ENCODE measurements around the gene FRAS1.

The FRAS1 gene

DNA sequence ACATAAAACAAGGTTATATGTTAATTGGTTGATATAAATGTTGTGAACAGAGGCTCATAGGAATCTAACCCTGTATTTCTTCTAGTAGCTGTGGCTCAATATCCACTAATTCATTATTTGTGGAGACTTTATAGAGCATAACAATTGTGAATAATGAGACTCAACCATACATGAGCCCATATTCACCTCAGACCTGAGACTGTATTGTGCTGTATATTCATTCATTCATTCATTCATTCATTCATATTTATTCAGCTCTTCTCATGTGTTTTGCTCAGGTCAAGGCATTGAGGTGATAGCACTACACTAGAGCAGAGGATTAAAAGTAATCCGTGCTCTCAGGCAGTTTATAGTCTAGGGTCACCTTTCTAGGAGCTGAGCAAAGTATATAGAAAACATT lies 470.0 kb downstream of the FRAS1 start:
- H3K4me3 ChIP-seq (ENCODE audit: insufficient read depth, low read depth, low read length, poor library complexity, severe bottlenecking) = no peak overlapping the region
- no peaks in the 10 kb centered on the region for H3K27me3 ChIP-seq (replicated peaks; ENCODE audit: control insufficient read depth, insufficient read depth, low read length, poor library complexity, severe bottlenecking)
- no peak overlapping the region for H3K27ac ChIP-seq (ENCODE audit: insufficient read depth, low read length, poor library complexity, severe bottlenecking)
- no peak for DNase-seq
- H3K36me3 ChIP-seq (ENCODE audit: control insufficient read depth, insufficient read depth, low read length) = no peaks in the 10 kb centered on the region
- H3K4me1 ChIP-seq (ENCODE audit: control insufficient read depth, insufficient read depth, low read length, poor library complexity, severe bottlenecking) = no peaks in the 10 kb centered on the region
- no peaks in the 10 kb centered on the region for H3K9me3 ChIP-seq (ENCODE audit: control insufficient read depth, low read length)

DNA sequence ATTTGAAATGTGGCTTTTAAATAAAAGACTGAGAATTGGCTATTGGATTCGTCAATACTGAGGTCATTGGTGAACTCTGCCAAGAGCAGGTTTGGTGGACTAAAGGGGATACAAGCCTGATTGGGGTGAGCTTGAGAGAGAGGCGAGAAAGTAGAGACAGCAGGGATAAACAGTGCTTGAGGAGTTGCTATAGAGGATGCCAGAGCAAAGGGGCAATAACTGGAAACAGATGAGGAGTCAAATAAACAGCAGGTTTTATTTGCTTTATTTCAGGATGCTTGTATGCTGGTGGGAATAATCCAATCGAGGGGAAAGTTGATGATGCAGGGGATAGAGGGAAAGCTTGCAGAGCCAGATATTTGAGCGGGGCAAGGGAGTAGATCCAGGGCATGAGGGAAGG lies 470.4 kb downstream of the FRAS1 start:
- no peak overlapping the region for H3K4me3 ChIP-seq (ENCODE audit: insufficient read depth, low read depth, low read length, poor library complexity, severe bottlenecking)
- DNase-seq = no peak
- no peaks in the 10 kb centered on the region for H3K9me3 ChIP-seq (ENCODE audit: control insufficient read depth, low read length)
- H3K27me3 ChIP-seq (replicated peaks; ENCODE audit: control insufficient read depth, insufficient read depth, low read length, poor library complexity, severe bottlenecking) = no peaks in the 10 kb centered on the region
- H3K36me3 ChIP-seq (ENCODE audit: control insufficient read depth, insufficient read depth, low read length) = no peaks in the 10 kb centered on the region
- no peak overlapping the region for H3K27ac ChIP-seq (ENCODE audit: insufficient read depth, low read length, poor library complexity, severe bottlenecking)
- H3K4me1 ChIP-seq (ENCODE audit: control insufficient read depth, insufficient read depth, low read length, poor library complexity, severe bottlenecking) = no peaks in the 10 kb centered on the region

- Histone ChIP-seq H3K9me3 (ENCODE audit: control insufficient read depth, low read length) (no peaks in the 10 kb centered on the region), H3K4me3 (ENCODE audit: insufficient read depth, low read depth, low read length, poor library complexity, severe bottlenecking) (no peak overlapping the region), H3K4me1 (ENCODE audit: control insufficient read depth, insufficient read depth, low read length, poor library complexity, severe bottlenecking) (no peaks in the 10 kb centered on the region), H3K36me3 (ENCODE audit: control insufficient read depth, insufficient read depth, low read length) (no peaks in the 10 kb centered on the region), H3K27ac (ENCODE audit: insufficient read depth, low read length, poor library complexity, severe bottlenecking) (no peak overlapping the region), H3K27me3 (replicated peaks; ENCODE audit: control insufficient read depth, insufficient read depth, low read length, poor library complexity, severe bottlenecking) (no peaks in the 10 kb centered on the region)
- DNase-seq = no peak
Measured at GRCh38 chr4:78528327-78528726, 471.2 kb downstream of the FRAS1 start.

- H3K27ac ChIP-seq (ENCODE audit: insufficient read depth, low read length, poor library complexity, severe bottlenecking) = no peak overlapping the region
- no peak for DNase-seq
- H3K27me3 ChIP-seq (replicated peaks; ENCODE audit: control insufficient read depth, insufficient read depth, low read length, poor library complexity, severe bottlenecking) = no peaks in the 10 kb centered on the region
- no peaks in the 10 kb centered on the region for H3K36me3 ChIP-seq (ENCODE audit: control insufficient read depth, insufficient read depth, low read length)
- no peak overlapping the region for H3K4me3 ChIP-seq (ENCODE audit: insufficient read depth, low read depth, low read length, poor library complexity, severe bottlenecking)
- H3K4me1 ChIP-seq (ENCODE audit: control insufficient read depth, insufficient read depth, low read length, poor library complexity, severe bottlenecking) = no peaks in the 10 kb centered on the region
- H3K9me3 ChIP-seq (ENCODE audit: control insufficient read depth, low read length) = no peaks in the 10 kb centered on the region
Measured at GRCh38 chr4:78529569-78530209, 472.6 kb downstream of the FRAS1 start.

DNA sequence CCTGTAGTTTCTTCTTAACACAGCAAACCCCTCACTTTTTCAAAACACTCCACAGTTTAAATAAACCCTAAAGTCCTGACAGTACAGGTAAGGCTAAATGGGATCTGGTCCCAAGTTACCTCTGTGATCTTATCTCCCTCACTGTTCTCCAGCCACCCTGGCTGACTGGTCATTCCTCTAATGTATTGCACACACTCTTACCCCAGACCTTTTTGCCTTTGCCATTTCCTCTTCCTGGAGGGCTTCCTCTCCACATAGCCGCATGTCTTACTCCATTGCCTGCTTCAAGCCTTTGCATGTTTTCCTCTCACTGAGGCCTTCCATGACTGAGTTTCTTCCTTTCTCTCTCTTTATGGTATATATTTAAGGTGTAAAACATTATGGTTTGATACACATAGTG lies 474.9 kb downstream of the FRAS1 start:
- H3K4me1 ChIP-seq (ENCODE audit: control insufficient read depth, insufficient read depth, low read length, poor library complexity, severe bottlenecking) = no peaks in the 10 kb centered on the region
- no peaks in the 10 kb centered on the region for H3K27me3 ChIP-seq (replicated peaks; ENCODE audit: control insufficient read depth, insufficient read depth, low read length, poor library complexity, severe bottlenecking)
- DNase-seq = no peak
- H3K27ac ChIP-seq (ENCODE audit: insufficient read depth, low read length, poor library complexity, severe bottlenecking) = no peak overlapping the region
- H3K9me3 ChIP-seq (ENCODE audit: control insufficient read depth, low read length) = no peaks in the 10 kb centered on the region
- H3K36me3 ChIP-seq (ENCODE audit: control insufficient read depth, insufficient read depth, low read length) = no peaks in the 10 kb centered on the region
- no peak overlapping the region for H3K4me3 ChIP-seq (ENCODE audit: insufficient read depth, low read depth, low read length, poor library complexity, severe bottlenecking)

- Histone ChIP-seq H3K4me1 (ENCODE audit: control insufficient read depth, insufficient read depth, low read length, poor library complexity, severe bottlenecking) (no peaks in the 10 kb centered on the region), H3K9me3 (ENCODE audit: control insufficient read depth, low read length) (no peaks in the 10 kb centered on the region), H3K27me3 (replicated peaks; ENCODE audit: control insufficient read depth, insufficient read depth, low read length, poor library complexity, severe bottlenecking) (no peaks in the 10 kb centered on the region), H3K4me3 (ENCODE audit: insufficient read depth, low read depth, low read length, poor library complexity, severe bottlenecking) (no peak overlapping the region), H3K36me3 (ENCODE audit: control insufficient read depth, insufficient read depth, low read length) (no peaks in the 10 kb centered on the region), H3K27ac (ENCODE audit: insufficient read depth, low read length, poor library complexity, severe bottlenecking) (no peak overlapping the region)
- no peak for DNase-seq
Measured at GRCh38 chr4:78533854-78534253, 476.7 kb downstream of the FRAS1 start.

DNA sequence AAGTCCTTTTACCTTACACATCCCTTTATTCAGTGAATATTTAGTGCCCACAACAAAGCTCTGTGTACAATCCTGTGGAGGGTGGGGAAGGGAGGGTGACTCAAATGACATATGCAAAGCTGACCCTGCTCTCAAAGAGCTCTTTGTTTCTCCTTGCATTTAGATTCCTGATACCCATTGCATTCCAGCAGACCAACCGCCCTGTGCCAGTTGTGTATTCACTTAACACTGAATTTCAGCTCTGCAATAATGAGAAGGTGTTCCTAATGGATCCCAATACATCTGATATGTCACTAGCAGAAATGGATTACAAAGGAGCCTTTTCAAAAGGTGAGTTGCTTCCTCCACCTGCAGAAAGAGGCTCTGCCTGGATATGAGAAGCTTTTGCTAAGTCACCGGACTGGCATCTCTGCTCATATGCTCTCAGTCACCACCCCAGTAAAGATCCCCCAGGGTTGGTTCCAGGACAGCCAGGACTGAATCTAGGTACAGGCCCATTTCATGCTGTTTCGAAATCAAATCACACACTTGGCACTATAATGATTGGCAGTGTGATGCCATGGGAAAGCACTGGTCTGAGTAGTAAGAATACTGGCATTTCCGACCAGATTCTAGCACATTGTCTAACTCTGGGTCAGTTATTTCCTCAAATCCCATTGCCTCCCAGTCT lies 477.3 kb downstream of the FRAS1 start:
- Histone ChIP-seq H3K27me3 (replicated peaks; ENCODE audit: control insufficient read depth, insufficient read depth, low read length, poor library complexity, severe bottlenecking) (no peaks in the 10 kb centered on the region), H3K4me3 (ENCODE audit: insufficient read depth, low read depth, low read length, poor library complexity, severe bottlenecking) (no peak overlapping the region), H3K27ac (ENCODE audit: insufficient read depth, low read length, poor library complexity, severe bottlenecking) (no peak overlapping the region), H3K36me3 (ENCODE audit: control insufficient read depth, insufficient read depth, low read length) (no peaks in the 10 kb centered on the region), H3K4me1 (ENCODE audit: control insufficient read depth, insufficient read depth, low read length, poor library complexity, severe bottlenecking) (no peaks in the 10 kb centered on the region), H3K9me3 (ENCODE audit: control insufficient read depth, low read length) (no peaks in the 10 kb centered on the region)
- DNase-seq = no peak

GRCh38 chr4:78542373-78542772 lies 485.2 kb downstream of the FRAS1 start:
- no peak for DNase-seq
- Histone ChIP-seq H3K4me3 (ENCODE audit: insufficient read depth, low read depth, low read length, poor library complexity, severe bottlenecking) (no peak overlapping the region), H3K36me3 (ENCODE audit: control insufficient read depth, insufficient read depth, low read length) (no peaks in the 10 kb centered on the region), H3K9me3 (ENCODE audit: control insufficient read depth, low read length) (no peaks in the 10 kb centered on the region), H3K27ac (ENCODE audit: insufficient read depth, low read length, poor library complexity, severe bottlenecking) (no peak overlapping the region), H3K27me3 (replicated peaks; ENCODE audit: control insufficient read depth, insufficient read depth, low read length, poor library complexity, severe bottlenecking) (no peaks in the 10 kb centered on the region), H3K4me1 (ENCODE audit: control insufficient read depth, insufficient read depth, low read length, poor library complexity, severe bottlenecking) (no peaks in the 10 kb centered on the region)

- Histone ChIP-seq H3K36me3 (ENCODE audit: control insufficient read depth, insufficient read depth, low read length) (no peaks in the 10 kb centered on the region), H3K9me3 (ENCODE audit: control insufficient read depth, low read length) (no peaks in the 10 kb centered on the region), H3K27ac (ENCODE audit: insufficient read depth, low read length, poor library complexity, severe bottlenecking) (no peak overlapping the region), H3K4me1 (ENCODE audit: control insufficient read depth, insufficient read depth, low read length, poor library complexity, severe bottlenecking) (no peaks in the 10 kb centered on the region), H3K4me3 (ENCODE audit: insufficient read depth, low read depth, low read length, poor library complexity, severe bottlenecking) (no peak overlapping the region), H3K27me3 (replicated peaks; ENCODE audit: control insufficient read depth, insufficient read depth, low read length, poor library complexity, severe bottlenecking) (no peaks in the 10 kb centered on the region)
- DNase-seq = no peak
Measured at GRCh38 chr4:78543424-78544125, 486.5 kb downstream of the FRAS1 start.

GRCh38 chr4:78544678-78545077 lies 487.6 kb downstream of the FRAS1 start:
- DNase-seq = no peak
- Histone ChIP-seq H3K4me3 (ENCODE audit: insufficient read depth, low read depth, low read length, poor library complexity, severe bottlenecking) (no peak overlapping the region), H3K27ac (ENCODE audit: insufficient read depth, low read length, poor library complexity, severe bottlenecking) (no peak overlapping the region), H3K27me3 (replicated peaks; ENCODE audit: control insufficient read depth, insufficient read depth, low read length, poor library complexity, severe bottlenecking) (no peaks in the 10 kb centered on the region), H3K4me1 (ENCODE audit: control insufficient read depth, insufficient read depth, low read length, poor library complexity, severe bottlenecking) (no peaks in the 10 kb centered on the region), H3K9me3 (ENCODE audit: control insufficient read depth, low read length) (no peaks in the 10 kb centered on the region), H3K36me3 (ENCODE audit: control insufficient read depth, insufficient read depth, low read length) (no peaks in the 10 kb centered on the region)

Data from effector memory CD4-positive, alpha-beta T cell (primary cell).